GM19239 (cell line): ENCODE data around the gene CALCB.
"Not testable (repeated sequence)": the region's sequence is repeated elsewhere in the genome, so short reads cannot be mapped to it uniquely, and the experiment has no call there.

Experiments used
- DNase-seq: peaks from one replicate; pipeline ENCODE4 v3.0.0; 2011; ENCODE audit warnings: low spot score; ENCODE audit not compliant: insufficient read length
- FAIRE-seq: peaks from 2 replicates; lab custom pipeline; 2011; peaks lifted over from hg19 to GRCh38; lab: Jason Lieb, UNC

Gene CALCB, protein sequence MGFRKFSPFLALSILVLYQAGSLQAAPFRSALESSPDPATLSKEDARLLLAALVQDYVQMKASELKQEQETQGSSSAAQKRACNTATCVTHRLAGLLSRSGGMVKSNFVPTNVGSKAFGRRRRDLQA

GRCh38 chr11:15073361-15074205 is at the start of gene CALCB:
Gene CALCB (plus strand): TSS chr11:15073593. CDS start chr11:15074719, 1,126 bp downstream.
- DNase-seq (no peak), FAIRE-seq (no peak)

- DNase-seq (no peak), FAIRE-seq (no peak)
Measured at GRCh38 chr11:15027011-15027410, 46.4 kb upstream of the CALCB start.

GRCh38 chr11:15027956-15028355 is 45.4 kb upstream of the CALCB start:
- DNase-seq, result no peak
- FAIRE-seq, result no peak

DNA sequence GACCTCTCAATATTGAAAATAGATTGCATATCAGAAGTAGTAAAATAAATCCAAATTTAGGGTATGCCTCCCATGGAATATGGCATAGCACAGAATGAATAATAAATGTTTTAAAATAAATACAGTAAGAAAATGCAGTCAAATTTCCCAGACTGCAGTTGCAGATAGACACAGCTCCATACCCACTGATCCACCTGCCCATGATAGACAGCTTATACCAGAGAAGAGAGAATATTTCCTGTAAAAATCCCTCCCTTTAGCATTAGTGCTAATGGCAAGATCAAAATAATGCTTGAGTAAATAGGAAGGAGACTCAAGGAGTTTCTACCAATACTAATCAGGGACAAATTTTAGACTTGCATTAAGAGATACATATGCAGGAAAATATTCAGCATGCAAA is 45.0 kb upstream of the CALCB start:
- DNase-seq (no peak), FAIRE-seq (no peak)

GRCh38 chr11:15031945-15032344 is 41.4 kb upstream of the CALCB start:
- not testable (repeated sequence) for DNase-seq, FAIRE-seq

DNA sequence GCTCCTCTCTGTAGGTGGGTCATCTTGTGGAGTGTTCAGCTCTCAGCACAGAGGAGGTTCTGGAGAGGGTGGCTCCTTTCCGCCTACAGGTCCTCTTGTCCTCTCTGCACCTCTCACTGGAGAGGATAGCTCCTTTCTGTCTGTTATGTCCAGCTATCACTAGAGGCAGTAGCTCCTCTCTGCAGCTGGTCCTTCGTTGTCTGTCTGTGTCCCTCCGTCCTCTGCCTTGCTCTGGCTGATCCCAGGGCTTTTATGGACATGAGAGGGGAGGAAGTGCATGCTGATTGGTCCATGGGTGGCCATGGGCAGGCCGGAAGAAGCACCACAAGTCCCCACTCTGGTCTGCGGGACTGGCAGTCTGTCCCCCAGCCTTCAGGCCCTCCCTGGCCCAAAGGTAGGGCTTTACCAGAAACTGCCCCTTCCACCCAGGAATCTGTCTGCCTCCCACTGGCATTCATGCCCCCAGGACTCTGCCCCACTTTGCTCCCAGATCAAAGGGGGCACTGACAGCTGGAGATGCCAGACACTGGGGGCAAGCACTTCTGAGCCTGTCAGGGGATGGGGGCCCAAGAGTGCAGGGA is 38.6 kb upstream of the CALCB start:
- DNase-seq, result no peak
- no peak for FAIRE-seq

DNA sequence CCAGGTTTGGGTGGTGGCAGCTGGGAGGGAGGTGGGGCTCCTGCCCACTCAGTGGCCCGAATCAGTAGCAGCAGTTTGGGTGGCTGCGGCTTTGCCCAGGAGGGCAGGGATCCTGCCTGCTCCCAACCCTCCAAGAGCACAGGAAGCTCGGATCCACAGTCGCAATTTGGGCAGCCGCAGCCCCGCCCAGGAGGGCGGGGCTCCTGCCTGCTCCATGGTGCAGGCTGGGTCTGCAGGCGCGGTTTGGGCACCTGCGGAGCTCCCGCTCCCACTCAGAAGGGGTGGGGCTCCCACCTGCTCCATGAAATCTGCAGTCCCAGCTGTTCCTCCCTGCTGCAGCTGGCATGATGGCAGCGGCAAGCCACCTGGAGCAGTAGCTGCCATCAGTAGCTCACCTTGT is 38.1 kb upstream of the CALCB start:
- no peak for DNase-seq
- FAIRE-seq, result no peak

GRCh38 chr11:15038963-15039362 is 34.4 kb upstream of the CALCB start:
- FAIRE-seq, result no peak
- no peak for DNase-seq

DNA sequence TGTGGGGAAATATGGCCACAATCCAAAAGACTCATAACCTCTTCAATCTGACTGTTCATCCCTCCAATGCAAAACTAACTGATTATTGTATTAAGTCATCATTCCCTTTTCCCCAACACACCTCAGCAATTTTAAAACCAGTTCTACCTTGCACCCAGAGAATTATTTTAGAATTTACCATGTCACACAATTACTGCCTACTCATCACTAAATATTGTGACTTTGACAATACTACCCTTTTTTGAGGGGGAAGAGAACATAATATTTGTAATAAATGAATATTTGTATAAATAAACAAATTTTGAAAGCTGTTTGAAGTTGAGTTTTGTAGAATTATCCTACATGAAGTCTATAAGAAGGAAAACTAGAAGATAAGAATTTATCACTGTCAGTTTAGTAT is 28.2 kb upstream of the CALCB start:
- DNase-seq (no peak), FAIRE-seq (no peak)

DNA sequence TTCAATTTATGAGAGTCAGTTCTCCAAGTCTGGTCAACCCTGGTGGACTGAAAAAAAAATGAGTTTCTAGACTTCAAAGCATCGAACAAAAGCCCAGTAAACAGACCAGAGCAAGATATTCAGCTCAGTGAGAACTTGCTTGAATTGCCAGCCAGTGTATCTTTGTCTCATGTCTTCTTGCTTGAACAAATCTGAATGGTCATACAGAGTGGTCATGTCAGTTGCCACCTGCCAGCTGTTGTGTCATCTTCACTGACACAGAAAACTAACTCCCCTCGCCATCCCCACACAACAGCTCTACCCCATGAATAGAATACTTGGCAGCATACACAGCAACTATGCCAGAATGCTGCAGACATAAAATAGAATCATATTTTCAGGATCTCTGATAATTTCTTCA is 27.5 kb upstream of the CALCB start:
- DNase-seq (no peak), FAIRE-seq (no peak)

GRCh38 chr11:15046673-15047072 is 26.7 kb upstream of the CALCB start:
- DNase-seq, FAIRE-seq: not testable (repeated sequence)

DNA sequence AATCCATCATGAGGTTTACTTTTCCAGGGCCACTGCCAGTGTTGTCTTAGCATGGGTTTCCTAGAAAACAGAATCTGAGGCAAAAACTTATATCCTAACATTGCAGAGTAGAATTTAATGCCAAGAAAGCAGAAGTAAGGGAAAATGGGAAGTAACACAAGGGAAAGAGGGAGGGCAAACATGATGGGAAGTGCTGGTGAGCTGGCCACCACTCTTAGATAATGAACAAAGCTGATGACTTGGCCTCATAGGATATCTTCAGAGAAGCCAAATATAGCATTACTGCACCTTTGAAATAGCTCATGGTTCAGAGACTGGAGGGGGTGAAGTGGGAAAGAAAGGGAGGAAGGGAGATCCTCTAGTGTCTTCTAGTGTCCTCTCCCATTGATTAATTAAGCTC is 24.8 kb upstream of the CALCB start:
- no peak for FAIRE-seq
- DNase-seq, result no peak

DNA sequence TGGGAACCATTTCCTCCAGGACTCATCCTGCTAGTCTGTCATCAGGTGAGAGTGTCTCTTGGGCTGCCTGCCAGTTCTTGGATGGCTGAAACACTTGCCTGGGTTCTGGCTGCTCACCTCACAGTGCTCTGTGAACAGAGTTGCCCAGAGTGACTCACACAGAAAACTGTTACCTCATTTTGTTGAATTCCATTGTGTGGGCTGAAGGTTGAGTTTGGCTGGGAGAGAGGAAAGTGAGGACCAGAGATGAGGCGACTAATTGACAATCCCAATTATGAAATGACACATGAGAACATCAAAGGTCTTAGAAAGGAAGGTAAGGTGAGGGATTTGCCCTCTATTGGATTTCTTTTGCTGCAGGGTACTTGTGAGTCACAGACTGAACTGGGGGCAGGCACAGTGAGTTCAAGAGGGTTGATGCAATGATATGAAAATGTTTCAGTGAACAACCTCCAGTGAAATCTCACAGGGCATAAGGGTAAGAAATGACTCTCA is 20.2 kb upstream of the CALCB start:
- no peak for FAIRE-seq
- no peak for DNase-seq

- FAIRE-seq, result no peak
- DNase-seq, result no peak
Measured at GRCh38 chr11:15055620-15056356, 17.6 kb upstream of the CALCB start.

DNA sequence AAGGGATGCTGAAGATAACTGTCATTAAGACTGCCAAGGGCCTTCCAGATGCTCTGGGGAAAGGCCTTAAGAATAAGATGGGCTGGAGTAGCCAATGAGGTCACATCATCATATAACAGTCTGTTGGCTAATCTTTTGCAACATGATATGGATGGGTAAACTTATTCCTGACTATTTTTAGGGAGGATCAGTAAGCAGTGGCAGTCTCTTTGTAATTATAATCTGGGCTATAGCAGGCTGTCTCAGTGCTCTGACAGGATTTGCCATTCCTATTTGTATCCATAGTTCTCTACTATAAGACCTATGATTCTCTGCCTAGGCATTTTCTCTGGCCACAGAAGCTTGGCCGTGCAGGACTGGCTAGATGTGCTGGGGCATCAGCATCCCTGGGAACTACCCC is 16.1 kb upstream of the CALCB start:
- DNase-seq (no peak), FAIRE-seq (no peak)

DNA sequence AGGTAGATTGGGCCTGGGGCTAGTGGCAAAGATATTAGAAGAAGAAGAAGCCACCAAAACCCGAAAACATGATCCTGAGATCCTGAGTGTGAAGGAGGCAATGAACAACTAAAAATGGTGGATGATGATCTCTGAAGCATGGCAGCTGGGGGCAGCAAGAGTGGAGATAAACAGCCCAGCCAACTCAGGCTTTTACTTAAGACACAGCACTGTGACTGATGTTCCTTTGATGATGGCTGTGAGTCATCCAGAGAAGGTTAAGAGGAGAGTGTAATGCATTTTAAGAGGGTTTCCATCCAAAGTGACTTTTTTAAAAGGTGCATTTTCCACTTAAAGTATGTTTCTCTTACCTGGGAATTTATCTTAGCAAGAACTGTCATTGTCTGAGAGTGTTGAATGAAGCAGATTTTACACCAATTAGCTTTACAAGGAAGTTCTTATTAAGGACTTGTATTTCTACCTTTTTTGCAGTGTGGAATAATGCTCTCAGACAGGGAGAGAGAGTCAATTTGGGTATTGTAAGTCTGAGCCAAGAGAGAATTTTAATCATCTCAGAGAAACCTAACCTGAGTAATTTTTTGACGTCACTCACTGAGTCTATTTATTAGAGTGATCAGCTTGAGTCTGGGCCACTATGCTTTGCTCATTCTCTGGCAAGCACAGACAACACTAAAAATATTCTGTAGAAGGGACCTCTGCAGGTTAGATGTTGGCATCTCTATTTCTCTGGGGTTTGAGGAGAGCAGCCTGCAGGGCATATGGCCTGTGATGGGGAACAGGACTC is 14.1 kb upstream of the CALCB start:
- no peak for FAIRE-seq
- DNase-seq, result no peak

DNA sequence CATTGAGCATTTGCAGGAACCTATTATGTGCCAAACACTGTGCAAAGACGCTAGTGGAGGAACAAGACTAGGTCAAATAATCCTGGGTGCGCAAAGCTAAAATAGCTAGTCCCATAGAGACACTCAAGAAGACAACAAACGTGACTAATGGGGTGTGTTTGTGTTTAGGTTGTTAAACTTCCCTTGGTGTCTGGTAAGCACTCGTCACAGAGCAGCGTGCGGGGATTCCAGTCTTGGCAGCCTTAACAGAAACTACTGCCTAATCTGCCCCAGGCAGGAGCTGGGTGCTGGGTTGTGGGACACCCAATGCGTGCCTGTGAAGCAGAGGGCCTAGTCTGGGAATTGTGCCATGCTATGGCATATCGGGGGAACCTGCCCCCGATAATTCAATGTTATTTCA is 10.8 kb upstream of the CALCB start:
- no peak for DNase-seq
- no peak for FAIRE-seq

- not testable (repeated sequence) for DNase-seq, FAIRE-seq
Measured at GRCh38 chr11:15069751-15070150, 3.6 kb upstream of the CALCB start.

GRCh38 chr11:15071556-15072255 is 1.7 kb upstream of the CALCB start:
- FAIRE-seq (no peak), DNase-seq (no peak)
